ENCODE measurements around the gene MZT1.
"Not testable (repeated sequence)": the region's sequence is repeated elsewhere in the genome, so short reads cannot be mapped to it uniquely, and the experiment has no call there.

The MZT1 gene

GRCh38 chr13:72727417-72728289 is at the start of gene MZT1, which contains the start of gene BORA:
MZT1 (minus strand) TSS chr13:72727629; CDS start chr13:72727602, 27 bp downstream.
BORA (plus strand) TSS chr13:72727923; CDS start chr13:72728941, 1,018 bp downstream.
- DNase-seq: peak; percentile 75

GRCh38 chr13:72774019-72774418 is 46.6 kb upstream of the MZT1 start:
- no peak for DNase-seq

GRCh38 chr13:72763411-72763810 is 36.0 kb upstream of the MZT1 start:
- DNase-seq: no peak

GRCh38 chr13:72760189-72760588 is 32.8 kb upstream of the MZT1 start:
- DNase-seq: no peak

- DNase-seq: no peak
Measured at GRCh38 chr13:72757792-72758535, 30.5 kb upstream of the MZT1 start.

GRCh38 chr13:72754111-72754510 is 26.7 kb upstream of the MZT1 start:
- DNase-seq: no peak

GRCh38 chr13:72751220-72751619 is 23.8 kb upstream of the MZT1 start:
- no peak for DNase-seq

- no peak for DNase-seq
Measured at GRCh38 chr13:72745260-72745659, 17.8 kb upstream of the MZT1 start.

- DNase-seq: no peak
Measured at GRCh38 chr13:72740015-72740414, 12.6 kb upstream of the MZT1 start.

- no peak for DNase-seq
Measured at GRCh38 chr13:72737033-72737432, 9.6 kb upstream of the MZT1 start.

GRCh38 chr13:72728290-72728605 is 819 bp upstream of the MZT1 start:
- DNase-seq: no peak

GRCh38 chr13:72726726-72727416 is 558 bp downstream of the MZT1 start:
- no peak for DNase-seq

GRCh38 chr13:72726185-72726584 is 1.2 kb downstream of the MZT1 start:
- DNase-seq: not testable (repeated sequence)

- no peak for DNase-seq
Measured at GRCh38 chr13:72716776-72717175, 10.7 kb downstream of the MZT1 start.

- DNase-seq: no peak
Measured at GRCh38 chr13:72700509-72700908, 26.9 kb downstream of the MZT1 start.

- DNase-seq: no peak
Measured at GRCh38 chr13:72698164-72698563, 29.3 kb downstream of the MZT1 start.

GRCh38 chr13:72696579-72696978 is 30.9 kb downstream of the MZT1 start:
- DNase-seq: no peak

GRCh38 chr13:72694314-72694713 is 33.1 kb downstream of the MZT1 start:
- DNase-seq: no peak

GRCh38 chr13:72693832-72694231 is 33.6 kb downstream of the MZT1 start:
- DNase-seq: no peak

GRCh38 chr13:72692884-72693514 is 34.4 kb downstream of the MZT1 start:
- no peak for DNase-seq

GRCh38 chr13:72689181-72689696 is 38.2 kb downstream of the MZT1 start:
- no peak for DNase-seq

GRCh38 chr13:72686766-72687165 is 40.7 kb downstream of the MZT1 start:
- no peak for DNase-seq

GRCh38 chr13:72680353-72680752 is 47.1 kb downstream of the MZT1 start:
- DNase-seq: no peak
